Natural killer cell (primary cell): Measurements from ENCODE around the gene CYB5R3. TPM values are rescaled to one million over a fixed set of nuclear protein-coding genes. Genes with fewer than 3 reads are reported as not detected.
A peak's percentile ranks its signal among the peaks of the same experiment; 100 is the strongest.

Source experiments
- ATAC-seq, 3 donors: fragments of 150-1000 bp in 2 of 3; fragments of 200-7000 bp in 1 of 3; cut with Tn5 transposase; 1 replicate in 1 of 3; 2 replicates in 2 of 3; pipeline ENCODE4 v1.10.0; 2021; ENCODE audit warnings: mild to moderate bottlenecking in 2 of 3, moderate library complexity in 2 of 3
- DNase-seq, 2 donors: peaks; one replicate each; pipeline versions ENCODE4 v3.0.0 to v3.0.0-alpha.2; 2013 to 2021; ENCODE audit warnings: mixed read lengths in 1 of 2
- H3K27ac ChIP-seq: one replicate; pipeline ENCODE4 v1.5.1; 2013; ENCODE audit warnings: mild to moderate bottlenecking, low read length
- H3K27me3 ChIP-seq: one replicate; pipeline ENCODE4 v1.6.1; 2013; ENCODE audit warnings: low read length; ENCODE audit not compliant: control insufficient read depth, insufficient read depth
- H3K36me3 ChIP-seq: one replicate; pipeline ENCODE4 v1.6.1; 2013; ENCODE audit warnings: low read length; ENCODE audit not compliant: control insufficient read depth, insufficient read depth
- H3K4me1 ChIP-seq: one replicate; pipeline ENCODE4 v1.6.1; 2013; ENCODE audit warnings: low read length; ENCODE audit not compliant: control insufficient read depth, insufficient read depth
- H3K4me3 ChIP-seq: one replicate; pipeline ENCODE4 v1.5.1; 2013; ENCODE audit warnings: low read length
- H3K9me3 ChIP-seq: one replicate; pipeline ENCODE4 v1.6.1; 2013; ENCODE audit warnings: low read length; ENCODE audit not compliant: control insufficient read depth, insufficient read depth
- H3K27ac Mint-ChIP-seq, 2 donors: one replicate each; pipeline ENCODE4 v1.8.0; 2022; ENCODE audit warnings: mild to moderate bottlenecking in 2 of 2, mixed read lengths in 2 of 2, moderate library complexity in 1 of 2
- H3K27me3 Mint-ChIP-seq, 2 donors: one replicate each; pipeline ENCODE4 v1.8.0; 2022; ENCODE audit warnings: low read depth in 2 of 2, mixed read lengths in 2 of 2
- H3K36me3 Mint-ChIP-seq: one replicate; pipeline ENCODE4 v1.8.0; 2022; ENCODE audit warnings: mixed read lengths
- H3K4me1 Mint-ChIP-seq, 2 donors: one replicate each; pipeline ENCODE4 v1.8.0; 2022; ENCODE audit warnings: mixed read lengths in 2 of 2
- H3K4me3 Mint-ChIP-seq: one replicate; pipeline ENCODE4 v1.8.0; 2022; ENCODE audit warnings: mild to moderate bottlenecking, moderate library complexity, mixed read lengths
- H3K9me3 Mint-ChIP-seq, 2 donors: one replicate each; pipeline ENCODE4 v1.8.0; 2022; ENCODE audit warnings: mixed read lengths in 2 of 2
- WGBS: methylation state at CpG from one replicate; pipeline ENCODE4 v1.1.7; 2013; ENCODE audit warnings: missing lambda C conversion rate; ENCODE audit not compliant: insufficient coverage; 5-methylcytosine and 5-hydroxymethylcytosine counted together
- intact Hi-C: fragments of 100-400 bp; cut with micrococcal nuclease; formaldehyde crosslinking; loops from one replicate; pipeline ENCODE4 v1.14.2; 2022
- total RNA-seq, 4 donors: library from RNA; stranded (reverse); fragments of 120-200 nt in 1 of 4; gene quantifications; one replicate each; pipeline versions ENCODE4 v1.2.3 to v1.2.4, GENCODE V29; 2013 to 2022
- TF ChIP-seq, protein P1 (sequence below): fragments of 200-600 bp; IDR thresholded peaks from one replicate; pipeline ENCODE4 v1.8.0; 2022; ENCODE audit warnings: antibody characterized with exemption

Gene CYB5R3
- total RNA-seq, 3 donors from 2014 or later (not counting 1 experiment from before 2014, with no cell fraction given), result 55.7 to 72.6 (median 68.0) TPM

DNA sequence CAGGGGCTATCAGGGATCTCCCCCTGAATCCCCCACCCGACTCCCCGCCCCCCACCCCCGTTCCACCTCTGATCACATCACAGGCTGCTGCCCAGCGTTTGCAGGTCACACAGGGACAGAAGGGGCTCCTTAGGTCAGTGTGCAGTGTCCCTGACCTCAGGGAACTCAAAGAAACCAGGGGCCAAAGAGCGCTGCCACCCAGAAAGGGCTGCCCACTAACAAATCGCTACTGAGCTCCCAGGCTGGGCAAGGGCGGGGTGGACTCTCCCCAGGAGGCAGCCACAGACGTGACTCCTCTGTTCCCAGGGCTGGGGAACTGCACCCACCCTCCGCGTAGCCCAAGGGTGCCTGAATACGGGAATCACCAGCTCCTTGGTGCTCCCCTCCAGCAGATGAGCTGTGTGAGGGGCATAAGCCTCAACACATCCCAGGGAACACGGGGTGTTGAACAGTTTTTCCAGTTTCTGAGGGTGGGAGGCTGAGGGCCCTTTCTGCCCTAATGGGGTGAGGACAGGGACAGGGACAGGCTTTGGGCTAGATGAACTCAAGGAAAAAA, 24.6 kb downstream of the CYB5R3 start:
- Histone ChIP-seq H3K27ac (no peak overlapping the region), H3K4me3 (no peak overlapping the region), H3K36me3 (peaks cover 46% of the 10 kb centered on the region), H3K27me3 (no peaks in the 10 kb centered on the region), H3K4me1 (peaks cover 10% of the 10 kb centered on the region), H3K9me3 (no peaks in the 10 kb centered on the region)
- no peaks in the 10 kb centered on the region for H3K36me3 Mint-ChIP-seq
- ATAC-seq, result no peak
- H3K4me1 Mint-ChIP-seq, result peaks cover 5 to 7% of the 10 kb centered on the region in 2 donors
- 96% methylated on average over 10 of the region's 12 CpGs for WGBS
- H3K9me3 Mint-ChIP-seq, result no peaks in the 10 kb centered on the region
- TF ChIP-seq, protein P1, sequence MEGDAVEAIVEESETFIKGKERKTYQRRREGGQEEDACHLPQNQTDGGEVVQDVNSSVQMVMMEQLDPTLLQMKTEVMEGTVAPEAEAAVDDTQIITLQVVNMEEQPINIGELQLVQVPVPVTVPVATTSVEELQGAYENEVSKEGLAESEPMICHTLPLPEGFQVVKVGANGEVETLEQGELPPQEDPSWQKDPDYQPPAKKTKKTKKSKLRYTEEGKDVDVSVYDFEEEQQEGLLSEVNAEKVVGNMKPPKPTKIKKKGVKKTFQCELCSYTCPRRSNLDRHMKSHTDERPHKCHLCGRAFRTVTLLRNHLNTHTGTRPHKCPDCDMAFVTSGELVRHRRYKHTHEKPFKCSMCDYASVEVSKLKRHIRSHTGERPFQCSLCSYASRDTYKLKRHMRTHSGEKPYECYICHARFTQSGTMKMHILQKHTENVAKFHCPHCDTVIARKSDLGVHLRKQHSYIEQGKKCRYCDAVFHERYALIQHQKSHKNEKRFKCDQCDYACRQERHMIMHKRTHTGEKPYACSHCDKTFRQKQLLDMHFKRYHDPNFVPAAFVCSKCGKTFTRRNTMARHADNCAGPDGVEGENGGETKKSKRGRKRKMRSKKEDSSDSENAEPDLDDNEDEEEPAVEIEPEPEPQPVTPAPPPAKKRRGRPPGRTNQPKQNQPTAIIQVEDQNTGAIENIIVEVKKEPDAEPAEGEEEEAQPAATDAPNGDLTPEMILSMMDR, result no peak
- intact Hi-C loops, result no loop called here
- H3K27ac Mint-ChIP-seq, result no peak overlapping the region
- no peaks in the 10 kb centered on the region for H3K27me3 Mint-ChIP-seq
- no peak for DNase-seq
- no peak overlapping the region for H3K4me3 Mint-ChIP-seq

DNA sequence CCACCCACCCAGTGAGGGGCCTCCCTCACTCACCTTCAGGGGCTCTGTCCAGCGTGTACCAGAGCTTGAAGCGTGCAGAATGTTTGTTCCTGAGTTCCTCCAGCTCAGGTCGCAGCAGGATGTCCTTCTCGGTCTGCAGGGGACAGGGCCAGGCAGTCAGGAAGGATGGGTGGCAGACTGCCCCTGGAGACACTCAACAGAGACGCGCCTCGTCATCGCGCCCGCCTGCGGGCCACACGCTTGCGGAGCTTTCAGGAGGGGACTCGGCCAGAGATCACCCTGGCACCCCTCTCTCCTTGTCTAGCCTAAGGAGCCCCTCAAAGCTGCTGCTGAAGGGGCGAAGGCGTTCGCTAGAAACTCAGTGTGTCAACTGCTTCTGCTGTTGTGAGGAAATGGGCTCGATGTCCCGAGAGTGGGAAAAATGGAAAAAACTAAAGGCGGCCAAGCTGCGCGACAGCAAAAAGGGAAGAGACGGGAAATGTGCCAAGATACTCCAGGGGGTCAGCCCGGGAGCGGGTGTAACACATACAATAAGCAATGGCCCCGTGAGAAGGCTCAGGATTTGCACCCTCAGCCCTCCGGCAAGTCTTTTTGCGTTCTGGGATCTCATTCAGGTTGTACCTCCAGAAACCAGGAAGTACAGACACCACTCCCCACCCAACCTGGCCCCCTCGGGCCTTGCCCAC, 25.3 kb downstream of the CYB5R3 start:
- Mint-ChIP-seq H3K4me1 (peaks cover 5 to 7% of the 10 kb centered on the region in 2 donors), H3K27ac (no peak overlapping the region), H3K36me3 (no peaks in the 10 kb centered on the region), H3K9me3 (no peaks in the 10 kb centered on the region), H3K27me3 (no peaks in the 10 kb centered on the region), H3K4me3 (no peak overlapping the region)
- no peaks in the 10 kb centered on the region for H3K27me3 ChIP-seq
- peaks cover 43% of the 10 kb centered on the region for H3K36me3 ChIP-seq
- TF ChIP-seq, protein P1, result no peak
- H3K4me3 ChIP-seq, result no peak overlapping the region
- ATAC-seq (no peak), DNase-seq (no peak)
- peaks cover 10% of the 10 kb centered on the region for H3K4me1 ChIP-seq
- H3K9me3 ChIP-seq, result no peaks in the 10 kb centered on the region
- H3K27ac ChIP-seq, result no peak overlapping the region
- intact Hi-C loops, result no loop called here
- 90% methylated on average over 29 of the region's 29 CpGs for WGBS

DNA sequence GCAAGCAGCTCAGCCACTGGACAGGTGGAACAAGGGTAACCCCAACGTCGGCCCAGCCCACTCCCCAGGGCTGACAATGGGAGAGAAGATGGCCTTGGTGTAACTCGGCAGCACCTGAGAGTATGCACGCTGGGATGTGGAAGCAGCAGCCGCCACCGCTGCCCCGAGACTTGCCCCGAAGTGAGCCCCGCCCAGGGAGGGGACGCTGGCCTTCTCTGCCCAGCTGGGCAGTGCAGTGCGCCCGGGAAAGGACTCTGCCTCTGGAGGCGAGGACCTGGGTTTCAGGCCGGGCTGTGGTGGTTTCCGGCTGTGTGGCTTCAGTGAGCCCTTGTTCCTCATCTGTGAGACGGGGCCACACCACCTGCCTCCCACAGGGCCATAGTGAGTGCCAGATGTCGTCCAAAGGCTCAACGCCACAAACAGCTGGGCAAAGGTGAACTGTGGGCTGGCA, 25.9 kb downstream of the CYB5R3 start:
- H3K27ac Mint-ChIP-seq, result no peak overlapping the region
- peaks cover 5 to 7% of the 10 kb centered on the region in 2 donors for H3K4me1 Mint-ChIP-seq
- 75% methylated on average over 18 of the region's 18 CpGs for WGBS
- ATAC-seq, result peak in 1 of 3 donors; percentile 30
- Histone ChIP-seq H3K27me3 (no peaks in the 10 kb centered on the region), H3K27ac (no peak overlapping the region), H3K4me1 (peaks cover 10% of the 10 kb centered on the region), H3K9me3 (no peaks in the 10 kb centered on the region), H3K36me3 (peaks cover 38% of the 10 kb centered on the region), H3K4me3 (no peak overlapping the region)
- H3K36me3 Mint-ChIP-seq, result no peaks in the 10 kb centered on the region
- intact Hi-C loops, result no loop called here
- TF ChIP-seq, protein P1, result no peak
- H3K4me3 Mint-ChIP-seq, result no peak overlapping the region
- H3K9me3 Mint-ChIP-seq, result no peaks in the 10 kb centered on the region
- DNase-seq, result no peak
- H3K27me3 Mint-ChIP-seq, result no peaks in the 10 kb centered on the region
